Breast epithelium (tissue), 4 donors: Measurements from ENCODE around the gene C1orf21. TPM values are rescaled to one million over a fixed set of nuclear protein-coding genes. Genes with fewer than 3 reads are reported as not detected.

Experiments
- DNase-seq, 2 donors: peaks; one replicate each; pipeline ENCODE4 v3.0.0-alpha.2; 2019; ENCODE audit warnings: low spot score in 2 of 2
- H3K27ac ChIP-seq, 2 donors: fragments of 200-600 bp; sonication (generic) in 1 of 2; one replicate each; pipeline ENCODE4 v1.5.1; 2016 to 2019; ENCODE audit warnings: mild to moderate bottlenecking in 1 of 2
- H3K27me3 ChIP-seq, 2 donors: fragments of 200-600 bp; sonication (generic) in 1 of 2; one replicate each; pipeline versions ENCODE4 v1.5.1 to v1.6.0; 2017 to 2019; ENCODE audit warnings: control low read depth in 1 of 2, mild to moderate bottlenecking in 1 of 2
- H3K36me3 ChIP-seq: fragments of 200-600 bp; one replicate; pipeline ENCODE4 v1.5.1; 2019
- H3K4me1 ChIP-seq, 2 donors: fragments of 200-600 bp; sonication (generic); one replicate each; pipeline ENCODE4 v1.5.1; 2016 to 2019; ENCODE audit warnings: control low read depth in 1 of 2
- H3K4me3 ChIP-seq, 3 donors: fragments of 200-600 bp; sonication (generic); 1 replicate in 2 of 3; 2 replicates in 1 of 3; pipeline ENCODE4 v1.5.1; 2016 to 2019; ENCODE audit warnings: mild to moderate bottlenecking in 3 of 3, moderate library complexity in 2 of 3
- H3K9me3 ChIP-seq, 2 donors: fragments of 200-600 bp; sonication (generic) in 1 of 2; one replicate each; pipeline ENCODE4 v1.5.1; 2016 to 2019; ENCODE audit warnings: control low read depth in 1 of 2
- CTCF ChIP-seq, 3 donors: fragments of 450-650 bp; IDR thresholded peaks; one replicate each; pipeline ENCODE4 v1.5.1; 2016 to 2017; ENCODE audit warnings: antibody characterized with exemption in 3 of 3, mild to moderate bottlenecking in 3 of 3, moderate library complexity in 3 of 3
- POLR2A ChIP-seq: fragments of 450-650 bp; IDR thresholded peaks from one replicate; pipeline ENCODE4 v1.6.1; 2016; ENCODE audit warnings: antibody characterized with exemption, mild to moderate bottlenecking, moderate library complexity
- POLR2AphosphoS5 ChIP-seq, 3 donors: sonication (generic); formaldehyde crosslinking; IDR thresholded peaks; one replicate each; pipeline ENCODE4 v1.6.1; 2017; ENCODE audit warnings: antibody characterized with exemption in 3 of 3
- intact Hi-C: fragments of 100-400 bp; cut with DNase I; formaldehyde crosslinking; loops from one replicate; pipeline ENCODE4 v1.15.1; 2023; ENCODE audit warnings: low total_unique reads
- total RNA-seq, 3 donors: library from RNA; depleted of rRNA; stranded (reverse); fragments of >200 nt; gene quantifications; one replicate each; pipeline ENCODE4 v1.1.0, GENCODE V29; 2016

The C1orf21 gene
- total RNA-seq, 3 donors from 2014 or later: 31.5 to 75.7 (median 54.7) TPM

DNA sequence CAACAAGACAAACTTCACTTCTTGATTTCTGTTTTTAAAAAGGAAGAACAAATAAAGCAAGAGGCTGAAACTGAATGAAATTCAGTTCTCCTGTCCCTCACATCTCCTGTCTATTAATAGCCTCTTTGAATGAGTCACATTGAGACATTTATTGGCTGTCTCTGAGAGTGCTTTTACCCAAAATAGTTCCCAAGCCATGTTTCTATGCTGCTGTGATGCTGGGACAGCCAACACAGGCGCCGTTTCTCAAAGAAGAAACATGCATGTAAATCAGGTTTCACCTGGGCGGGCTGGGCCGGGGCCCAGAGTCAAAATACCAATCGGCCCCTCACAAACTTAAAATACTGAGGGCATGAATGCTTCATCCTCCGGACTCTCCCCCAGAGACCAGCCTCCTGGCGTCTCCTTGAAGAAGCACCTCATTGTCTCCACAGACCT is 262.6 kb downstream of the C1orf21 start:
- no peak for DNase-seq
- intact Hi-C loops: loop anchor here (5.0 kb wide), 1 partner anchor 248 kb away; no protein-coding TSS in a partner anchor
- no peaks in the 10 kb centered on the region for H3K36me3 ChIP-seq
- peaks cover 4 to 6% of the 10 kb centered on the region in 2 donors for H3K9me3 ChIP-seq
- H3K27ac ChIP-seq: peak overlapping the region in 1 of 2 donors; percentile 32
- H3K4me1 ChIP-seq: no peaks in the 10 kb centered on the region
- no peak for TF ChIP-seq CTCF (IDR thresholded peaks at IDR 0.05)
- TF ChIP-seq POLR2A: no peak
- no peak for TF ChIP-seq POLR2AphosphoS5 (IDR thresholded peaks at IDR 0.05)
- no peak overlapping the region for H3K4me3 ChIP-seq
- no peaks in the 10 kb centered on the region for H3K27me3 ChIP-seq

GRCh38 chr1:184650177-184650866 is 263.5 kb downstream of the C1orf21 start:
- H3K4me3 ChIP-seq: no peak overlapping the region
- H3K36me3 ChIP-seq: no peaks in the 10 kb centered on the region
- intact Hi-C loops: no loop called here
- peaks cover 4 to 6% of the 10 kb centered on the region in 2 donors for H3K9me3 ChIP-seq
- no peak overlapping the region for H3K27ac ChIP-seq
- H3K4me1 ChIP-seq: no peaks in the 10 kb centered on the region
- TF ChIP-seq CTCF (IDR thresholded peaks at IDR 0.05) (no peak), POLR2A (no peak), POLR2AphosphoS5 (IDR thresholded peaks at IDR 0.05) (no peak)
- no peaks in the 10 kb centered on the region for H3K27me3 ChIP-seq
- DNase-seq: no peak

DNA sequence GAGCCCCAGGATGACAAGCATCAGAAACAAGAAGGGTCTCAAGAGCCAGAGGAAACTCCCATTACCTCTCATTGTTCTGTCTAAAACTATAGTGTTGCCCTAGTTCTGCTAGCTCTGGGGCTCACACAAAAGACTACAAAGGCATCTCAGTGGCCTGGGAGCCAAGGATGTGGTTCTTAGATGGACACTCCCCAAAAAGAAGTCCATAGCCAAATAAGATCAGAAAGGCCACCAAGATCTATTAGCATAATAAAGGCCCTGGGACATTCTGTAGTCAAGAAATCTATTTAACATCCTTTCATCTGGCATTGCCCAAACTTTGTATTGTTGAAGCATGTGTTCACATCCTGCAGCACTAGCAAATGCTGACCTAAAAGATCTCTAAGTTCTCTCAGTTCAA is 268.4 kb downstream of the C1orf21 start:
- H3K4me3 ChIP-seq: no peak overlapping the region
- H3K27ac ChIP-seq: no peak overlapping the region
- no peak for TF ChIP-seq POLR2AphosphoS5 (IDR thresholded peaks at IDR 0.05)
- no peak for TF ChIP-seq POLR2A
- TF ChIP-seq CTCF (IDR thresholded peaks at IDR 0.05): no peak
- DNase-seq: no peak
- H3K9me3 ChIP-seq: no peaks in the 10 kb centered on the region
- intact Hi-C loops: no loop called here
- no peaks in the 10 kb centered on the region for H3K27me3 ChIP-seq
- no peaks in the 10 kb centered on the region for H3K36me3 ChIP-seq
- H3K4me1 ChIP-seq: no peaks in the 10 kb centered on the region

DNA sequence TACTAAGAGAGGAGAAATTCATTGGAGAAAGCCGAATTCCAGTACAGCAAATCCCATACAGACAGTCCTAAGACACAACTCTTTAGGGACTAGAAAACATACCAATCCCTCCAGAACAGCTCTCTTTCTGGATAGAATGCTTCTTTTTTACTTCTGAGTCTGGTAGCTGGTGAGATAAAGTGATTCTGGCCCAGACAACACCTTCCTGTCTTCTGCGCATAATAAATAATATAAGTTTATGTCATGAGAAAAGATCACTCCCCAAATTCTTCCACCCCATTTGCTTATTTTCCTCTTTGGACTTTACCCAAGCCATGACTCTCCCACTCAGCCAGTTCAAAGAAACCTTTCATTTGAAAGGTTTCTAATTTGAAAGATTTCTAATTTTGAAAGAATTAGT is 269.4 kb downstream of the C1orf21 start:
- no peaks in the 10 kb centered on the region for H3K9me3 ChIP-seq
- no peaks in the 10 kb centered on the region for H3K4me1 ChIP-seq
- intact Hi-C loops: no loop called here
- TF ChIP-seq CTCF (IDR thresholded peaks at IDR 0.05) (no peak), POLR2AphosphoS5 (IDR thresholded peaks at IDR 0.05) (no peak), POLR2A (no peak)
- no peak for DNase-seq
- no peak overlapping the region for H3K27ac ChIP-seq
- no peak overlapping the region for H3K4me3 ChIP-seq
- no peaks in the 10 kb centered on the region for H3K27me3 ChIP-seq
- H3K36me3 ChIP-seq: no peaks in the 10 kb centered on the region

- TF ChIP-seq POLR2AphosphoS5 (IDR thresholded peaks at IDR 0.05) (no peak), POLR2A (no peak), CTCF (IDR thresholded peaks at IDR 0.05) (no peak)
- no peaks in the 10 kb centered on the region for H3K9me3 ChIP-seq
- no peaks in the 10 kb centered on the region for H3K36me3 ChIP-seq
- no peak overlapping the region for H3K4me3 ChIP-seq
- no peak overlapping the region for H3K27ac ChIP-seq
- no peaks in the 10 kb centered on the region for H3K27me3 ChIP-seq
- H3K4me1 ChIP-seq: no peaks in the 10 kb centered on the region
- DNase-seq: no peak
- intact Hi-C loops: no loop called here
These were observed 271.2 kb downstream of the C1orf21 start for GRCh38 chr1:184658055-184658454.
